Measurements from ENCODE around the gene TIMD4. TPM values are rescaled to one million over a fixed set of nuclear protein-coding genes. Genes with fewer than 3 reads are reported as not detected.

The TIMD4 gene
- polyA plus RNA-seq, 3 donors = 0.14 TPM; not detected in 2

GRCh38 chr5:156914371-156914737 is 48.7 kb downstream of the TIMD4 start:
- H3K4me1 ChIP-seq (ENCODE audit: control insufficient read depth in 1 of 2, insufficient read depth in 2 of 2, low read length in 2 of 2) = peaks cover 11 to 13% of the 10 kb centered on the region in 2 donors
- no peaks in the 10 kb centered on the region for H3K27me3 ChIP-seq (ENCODE audit: control insufficient read depth in 2 of 2, insufficient read depth in 2 of 2, low read length in 2 of 2)
- H3K4me3 ChIP-seq (replicated peaks in 1 of 3; ENCODE audit: low read depth in 2 of 3, low read length in 3 of 3) = no peak overlapping the region
- Mint-ChIP-seq H3K27me3 (ENCODE audit: low read depth in 3 of 3) (peaks cover 2% of the 10 kb centered on the region in 3 donors), H3K9me3 (peaks cover 0 to 4% (median 1%) of the 10 kb centered on the region in 7 donors), H3K27ac (no peak overlapping the region), H3K36me3 (no peaks in the 10 kb centered on the region), H3K4me1 (peaks cover 12% of the 10 kb centered on the region), H3K4me3 (no peak overlapping the region)
- H3K27ac ChIP-seq (ENCODE audit: low read depth in 1 of 2, low read length in 2 of 2) = no peak overlapping the region
- H3K36me3 ChIP-seq (replicated peaks in 1 of 2; ENCODE audit: control insufficient read depth in 1 of 2, insufficient read depth in 2 of 2, low read length in 2 of 2) = no peaks in the 10 kb centered on the region
- TF ChIP-seq CTCF (IDR thresholded peaks at IDR 0.05) = no peak
- 100% methylated on average over 2 of the region's 2 CpGs for WGBS (ENCODE audit: insufficient coverage)
- intact Hi-C loops (cut with micrococcal nuclease) = no loop called here
- H4K20me1 ChIP-seq (ENCODE audit: insufficient read depth, low read length) = no peaks in the 10 kb centered on the region
- H3K9ac ChIP-seq (ENCODE audit: insufficient read depth, low read length, poor library complexity, severe bottlenecking) = no peak overlapping the region
- no peak overlapping the region for H3K4me2 ChIP-seq (replicated peaks; ENCODE audit: extremely low read depth, low read length, poor library complexity, severe bottlenecking)
- no peak overlapping the region for H2AFZ ChIP-seq (ENCODE audit: insufficient read depth, low read depth, low read length, poor library complexity, severe bottlenecking)
- H3K79me2 ChIP-seq (ENCODE audit: insufficient read depth, low read length) = no peaks in the 10 kb centered on the region
- DNase-seq = no peak
- no peaks in the 10 kb centered on the region for H3K9me3 ChIP-seq (replicated peaks in 1 of 2; ENCODE audit: control insufficient read depth in 1 of 2, insufficient read depth in 1 of 2, low read length in 2 of 2)

DNA sequence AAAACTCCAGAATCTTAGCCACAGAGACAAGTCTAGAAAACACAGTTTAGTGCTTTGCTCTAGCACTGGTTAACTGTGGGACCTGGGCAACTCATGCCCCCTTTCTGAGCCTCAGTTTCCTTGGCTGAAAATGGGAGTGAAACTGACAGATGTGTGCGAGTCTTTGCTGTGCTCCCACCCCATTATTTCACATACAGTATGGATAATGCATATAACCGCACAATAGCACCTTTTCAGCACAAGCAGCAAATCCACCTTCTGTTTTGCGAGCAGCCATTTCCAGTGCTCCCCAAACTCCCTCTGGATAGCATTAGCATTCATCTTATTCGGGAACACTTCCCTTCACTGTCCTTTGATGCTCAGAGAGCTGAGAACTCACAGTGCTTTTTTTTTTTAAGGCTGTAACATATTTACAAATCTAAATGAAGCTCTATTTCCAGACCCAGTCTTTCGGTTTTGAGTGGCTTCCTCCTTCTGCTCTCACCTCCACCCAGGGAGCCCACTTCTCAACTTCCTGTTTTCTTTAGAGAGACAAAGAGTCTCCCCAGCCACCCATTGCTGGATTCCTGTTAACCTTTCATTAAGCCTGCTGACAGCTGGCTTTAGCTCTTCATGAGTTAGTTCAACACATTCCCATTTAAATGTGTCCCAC is 49.2 kb downstream of the TIMD4 start:
- intact Hi-C loops (cut with micrococcal nuclease) = no loop called here

More for the DNA sequence above, 49.2 kb downstream of the TIMD4 start:
- Mint-ChIP-seq H3K4me1 (peaks cover 12% of the 10 kb centered on the region), H3K27ac (peak overlapping the region in 1 of 7 donors; percentile 47), H3K36me3 (no peaks in the 10 kb centered on the region), H3K27me3 (ENCODE audit: low read depth in 3 of 3) (peaks cover 2% of the 10 kb centered on the region in 3 donors), H3K4me3 (peak overlapping the region in 1 of 2 donors; percentile 32), H3K9me3 (peaks cover 0 to 4% (median 1%) of the 10 kb centered on the region in 7 donors)
- Histone ChIP-seq H3K9me3 (replicated peaks in 1 of 2; ENCODE audit: control insufficient read depth in 1 of 2, insufficient read depth in 1 of 2, low read length in 2 of 2) (no peaks in the 10 kb centered on the region), H3K4me3 (replicated peaks in 1 of 3; ENCODE audit: low read depth in 2 of 3, low read length in 3 of 3) (no peak overlapping the region), H3K4me1 (ENCODE audit: control insufficient read depth in 1 of 2, insufficient read depth in 2 of 2, low read length in 2 of 2) (peaks cover 11 to 13% of the 10 kb centered on the region in 2 donors), H2AFZ (ENCODE audit: insufficient read depth, low read depth, low read length, poor library complexity, severe bottlenecking) (no peak overlapping the region), H3K4me2 (replicated peaks; ENCODE audit: extremely low read depth, low read length, poor library complexity, severe bottlenecking) (no peak overlapping the region), H3K36me3 (replicated peaks in 1 of 2; ENCODE audit: control insufficient read depth in 1 of 2, insufficient read depth in 2 of 2, low read length in 2 of 2) (no peaks in the 10 kb centered on the region), H3K9ac (ENCODE audit: insufficient read depth, low read length, poor library complexity, severe bottlenecking) (no peak overlapping the region), H3K27ac (ENCODE audit: low read depth in 1 of 2, low read length in 2 of 2) (no peak overlapping the region), H3K79me2 (ENCODE audit: insufficient read depth, low read length) (no peaks in the 10 kb centered on the region), H4K20me1 (ENCODE audit: insufficient read depth, low read length) (no peaks in the 10 kb centered on the region), H3K27me3 (ENCODE audit: control insufficient read depth in 2 of 2, insufficient read depth in 2 of 2, low read length in 2 of 2) (no peaks in the 10 kb centered on the region)
- peak; percentile 11 to 32 (median 25) for DNase-seq
- 67% methylated on average over 3 of the region's 5 CpGs for WGBS (ENCODE audit: insufficient coverage)
- no peak for TF ChIP-seq CTCF (IDR thresholded peaks at IDR 0.05)
